ENCODE measurements around the gene KDSR. TPM values are rescaled to one million over a fixed set of nuclear protein-coding genes. Genes with fewer than 3 reads are reported as not detected.

KDSR gene
- total RNA-seq, 2 experiments from 2014 or later: 34.6 to 48.4 TPM

DNA sequence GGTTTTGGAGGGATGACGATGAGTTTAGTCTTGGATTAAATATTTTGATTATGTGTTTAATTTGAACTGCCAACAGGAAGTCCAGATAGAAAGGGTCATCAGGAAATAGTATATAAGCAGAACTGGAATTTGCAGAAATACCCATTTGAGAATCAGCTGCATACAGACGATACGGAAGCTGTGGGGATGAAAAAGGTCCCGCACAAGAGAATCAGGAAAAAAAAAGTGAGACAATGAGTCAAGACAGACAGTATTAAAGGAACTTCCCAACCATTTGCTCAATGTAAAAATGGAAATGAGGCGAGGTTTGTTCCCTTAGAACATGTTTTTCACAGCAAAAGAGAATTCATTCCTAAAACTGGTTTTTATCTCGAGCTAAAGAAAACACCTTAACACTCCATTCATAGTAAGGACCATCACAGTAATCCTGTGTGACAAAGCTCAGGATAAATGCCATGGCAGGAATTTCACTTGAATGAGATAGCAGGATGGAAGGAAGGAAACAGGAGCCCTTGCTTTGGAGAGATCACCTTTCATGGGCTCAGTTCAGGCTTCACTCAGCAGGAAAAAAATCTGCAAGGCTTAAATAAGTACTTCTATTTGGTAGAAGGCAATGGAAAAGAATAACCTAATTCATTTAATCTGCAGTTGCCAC, 76.7 kb downstream of the KDSR start:
- Mint-ChIP-seq H3K27me3 (no peaks in the 10 kb centered on the region), H3K27ac (peak overlapping the region; percentile 57), H3K4me1 (peaks cover 62% of the 10 kb centered on the region), H3K9me3 (ENCODE audit: low read depth) (no peaks in the 10 kb centered on the region), H3K4me3 (no peak overlapping the region), H3K36me3 (peaks cover 55% of the 10 kb centered on the region)
- CTCF ChIA-PET: interaction anchor here (1.7 to 3.7 kb wide), 2 partner anchors 27 to 274 kb away, joined by 4 to 12 read pairs; no protein-coding TSS in a partner anchor
- ATAC-seq: no peak
- no peak for DNase-seq

GRCh38 chr18:63288311-63288710, 78.7 kb downstream of the KDSR start:
- CTCF ChIA-PET: interaction anchor here (0.7 to 3.7 kb wide), 5 partner anchors 13 to 92 kb away, joined by 3 to 12 read pairs (median 4); no protein-coding TSS in a partner anchor
- Mint-ChIP-seq H3K36me3 (peaks cover 51% of the 10 kb centered on the region), H3K4me1 (peaks cover 69% of the 10 kb centered on the region), H3K9me3 (ENCODE audit: low read depth) (no peaks in the 10 kb centered on the region), H3K27me3 (no peaks in the 10 kb centered on the region), H3K4me3 (no peak overlapping the region), H3K27ac (no peak overlapping the region)
- ATAC-seq (no peak), DNase-seq (no peak)

DNA sequence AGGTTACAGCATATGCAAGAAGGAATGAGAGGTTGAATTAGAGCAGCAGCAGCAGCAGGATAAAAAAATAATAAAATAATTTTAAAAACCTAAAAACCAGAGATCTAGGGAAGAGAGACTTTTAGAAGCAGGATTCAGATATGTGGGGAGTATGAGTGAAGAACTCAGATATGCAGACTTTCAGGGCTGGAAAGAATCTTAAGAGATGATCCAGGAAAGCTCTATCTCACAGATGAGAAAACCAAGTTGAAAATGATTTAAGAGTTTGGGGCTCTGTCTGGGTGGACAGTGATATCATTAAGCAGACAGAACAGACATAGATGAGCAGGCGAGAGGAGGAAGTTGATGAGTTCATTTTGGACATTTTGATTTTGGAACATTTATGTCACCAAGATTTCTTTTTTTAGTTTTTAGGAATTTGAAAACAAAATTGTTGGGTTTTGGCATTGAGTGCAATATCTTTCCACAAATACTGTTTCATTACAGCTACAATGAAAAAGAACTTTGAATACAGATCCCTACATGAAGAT, 79.2 kb downstream of the KDSR start:
- H3K36me3 Mint-ChIP-seq: peaks cover 47% of the 10 kb centered on the region

GRCh38 chr18:63286926-63287325, 80.1 kb downstream of the KDSR start:
- no peak overlapping the region for H3K27ac Mint-ChIP-seq
- H3K4me1 Mint-ChIP-seq: peaks cover 61% of the 10 kb centered on the region
- ATAC-seq: no peak
- CTCF ChIA-PET: interaction anchor here (1.3 to 3.7 kb wide), 2 partner anchors 31 to 61 kb away, joined by 3 to 12 read pairs; no protein-coding TSS in a partner anchor
- H3K9me3 Mint-ChIP-seq (ENCODE audit: low read depth): no peaks in the 10 kb centered on the region
- peaks cover 44% of the 10 kb centered on the region for H3K36me3 Mint-ChIP-seq
- no peak overlapping the region for H3K4me3 Mint-ChIP-seq
- no peaks in the 10 kb centered on the region for H3K27me3 Mint-ChIP-seq
- DNase-seq: no peak

More for the DNA sequence above, 79.2 kb downstream of the KDSR start:
- DNase-seq: no peak
- Mint-ChIP-seq H3K4me3 (no peak overlapping the region), H3K27me3 (no peaks in the 10 kb centered on the region), H3K4me1 (peaks cover 64% of the 10 kb centered on the region), H3K27ac (no peak overlapping the region), H3K9me3 (ENCODE audit: low read depth) (no peaks in the 10 kb centered on the region)
- CTCF ChIA-PET: interaction anchor here (0.7 to 3.7 kb wide), 5 partner anchors 12 to 91 kb away, joined by 3 to 12 read pairs (median 4); no protein-coding TSS in a partner anchor
- ATAC-seq: no peak

GRCh38 chr18:63284827-63285733, 81.9 kb downstream of the KDSR start:
- DNase-seq: no peak
- Mint-ChIP-seq H3K27me3 (no peaks in the 10 kb centered on the region), H3K27ac (no peak overlapping the region), H3K4me3 (no peak overlapping the region), H3K9me3 (ENCODE audit: low read depth) (peaks cover 2% of the 10 kb centered on the region), H3K4me1 (peaks cover 54% of the 10 kb centered on the region), H3K36me3 (peaks cover 42% of the 10 kb centered on the region)
- no peak for ATAC-seq
- CTCF ChIA-PET: no interaction called here

GRCh38 chr18:63284173-63284799, 82.7 kb downstream of the KDSR start:
- no peak overlapping the region for H3K4me3 Mint-ChIP-seq
- peaks cover 54% of the 10 kb centered on the region for H3K4me1 Mint-ChIP-seq
- H3K27me3 Mint-ChIP-seq: no peaks in the 10 kb centered on the region
- ATAC-seq (no peak), DNase-seq (no peak)
- peaks cover 43% of the 10 kb centered on the region for H3K36me3 Mint-ChIP-seq
- no peak overlapping the region for H3K27ac Mint-ChIP-seq
- CTCF ChIA-PET: no interaction called here
- peaks cover 2% of the 10 kb centered on the region for H3K9me3 Mint-ChIP-seq (ENCODE audit: low read depth)

GRCh38 chr18:63283305-63284094, 83.5 kb downstream of the KDSR start:
- peaks cover 2% of the 10 kb centered on the region for H3K9me3 Mint-ChIP-seq (ENCODE audit: low read depth)
- H3K27ac Mint-ChIP-seq: no peak overlapping the region
- no peaks in the 10 kb centered on the region for H3K27me3 Mint-ChIP-seq
- CTCF ChIA-PET: interaction anchor here (1.0 kb wide), 1 partner anchor 12 kb away, joined by 3 read pairs; no protein-coding TSS in a partner anchor
- DNase-seq (no peak), ATAC-seq (no peak)
- peaks cover 61% of the 10 kb centered on the region for H3K4me1 Mint-ChIP-seq
- peaks cover 50% of the 10 kb centered on the region for H3K36me3 Mint-ChIP-seq
- H3K4me3 Mint-ChIP-seq: no peak overlapping the region

DNA sequence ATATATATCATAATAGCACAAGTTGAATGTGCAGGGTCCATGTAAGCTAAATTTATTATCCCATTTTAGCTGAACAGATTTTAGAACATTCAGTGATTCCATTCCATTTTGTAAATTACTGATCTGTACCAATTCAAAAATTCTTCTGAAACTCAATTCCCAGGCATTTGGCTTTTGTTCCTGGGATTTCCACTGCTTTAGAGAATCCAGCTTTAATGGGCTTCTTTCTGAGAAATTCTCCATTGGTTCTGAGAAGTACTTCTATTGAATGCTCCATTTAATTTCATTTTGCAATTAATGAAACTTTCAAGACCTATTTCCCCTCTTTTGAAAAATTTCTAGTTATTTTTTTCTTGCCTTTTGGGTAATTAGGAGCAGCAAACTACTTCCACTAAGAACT, 84.2 kb downstream of the KDSR start:
- no peak for ATAC-seq

More for the DNA sequence above, 84.2 kb downstream of the KDSR start:
- Mint-ChIP-seq H3K27ac (no peak overlapping the region), H3K4me3 (no peak overlapping the region), H3K4me1 (peaks cover 68% of the 10 kb centered on the region), H3K9me3 (ENCODE audit: low read depth) (peaks cover 2% of the 10 kb centered on the region), H3K27me3 (no peaks in the 10 kb centered on the region), H3K36me3 (peaks cover 56% of the 10 kb centered on the region)
- CTCF ChIA-PET: interaction anchor here (1.0 kb wide), 1 partner anchor 13 kb away, joined by 3 read pairs; no protein-coding TSS in a partner anchor
- no peak for DNase-seq

Other genes with a start within 250 kb of the KDSR start
- 100 to 1,000 TPM; 118 to 143 TPM for gene BCL2, start 47.4 kb downstream of the KDSR start, total RNA-seq
- gene VPS4B, start 55.3 kb upstream of the KDSR start, total RNA-seq: 10 to 100 TPM; 63.3 to 64.8 TPM
- gene SERPINB5, start 109.8 kb upstream of the KDSR start, total RNA-seq: not detected
- not detected for gene SERPINB12, start 175.2 kb upstream of the KDSR start, total RNA-seq
- not detected for gene SERPINB13, start 220.1 kb upstream of the KDSR start, total RNA-seq

Measured in activated CD8-positive, alpha-beta memory T cell treated with anti-CD3 and anti-CD28 coated beads, Interleukin-2, amount 10 ng/mL, durations not matched to agents 7 days and 5 days (primary cell).